ENCODE measurements around the gene TSBP1.

The TSBP1 gene

GRCh38 chr6:32371803-32372202 lies at the start of gene TSBP1:
Gene TSBP1 (minus strand): TSS chr6:32371903. CDS start chr6:32371706, 197 bp downstream.
- TF ChIP-seq CTCF (conservative IDR thresholded peaks at IDR 0.05; ENCODE audit: low read depth, low read length): no peak
- no peak within 1 kb of the TSS for H3K4me2 ChIP-seq
- no peaks in the 10 kb centered on the region for H3K27me3 ChIP-seq (ENCODE audit: insufficient read depth, low read depth)
- H3K27ac ChIP-seq: no peak within 1 kb of the TSS
- H3K79me2 ChIP-seq (ENCODE audit: insufficient read depth, low read depth): no peaks in the 10 kb centered on the region
- H3K4me3 ChIP-seq (IDR thresholded peaks at IDR 0.05; ENCODE audit: insufficient read depth, low read depth, low read length): no peak within 1 kb of the TSS
- H3K9ac ChIP-seq: no peak within 1 kb of the TSS
- no peaks in the 10 kb centered on the region for H4K20me1 ChIP-seq (ENCODE audit: insufficient read depth)
- no peaks in the 10 kb centered on the region for H3K4me1 ChIP-seq (ENCODE audit: low read depth, poor library complexity, severe bottlenecking)
- no peak within 1 kb of the TSS for H2AFZ ChIP-seq (ENCODE audit: low read depth)
- no peaks in the 10 kb centered on the region for H3K36me3 ChIP-seq (ENCODE audit: insufficient read depth)

GRCh38 chr6:32416036-32416435 lies 44.3 kb upstream of the TSBP1 start:
- TF ChIP-seq CTCF (conservative IDR thresholded peaks at IDR 0.05; ENCODE audit: low read depth, low read length): no peak
- Histone ChIP-seq H4K20me1 (ENCODE audit: insufficient read depth) (no peaks in the 10 kb centered on the region), H2AFZ (ENCODE audit: low read depth) (peak overlapping the region; percentile 87; the same call in 1 of the 2 replicates), H3K9ac (no peak overlapping the region), H3K79me2 (ENCODE audit: insufficient read depth, low read depth) (no peaks in the 10 kb centered on the region), H3K27me3 (ENCODE audit: insufficient read depth, low read depth) (peaks cover 5% of the 10 kb centered on the region), H3K4me2 (peak overlapping the region; percentile 70), H3K4me1 (ENCODE audit: low read depth, poor library complexity, severe bottlenecking) (peaks cover 10% of the 10 kb centered on the region), H3K27ac (no peak overlapping the region), H3K36me3 (ENCODE audit: insufficient read depth) (no peaks in the 10 kb centered on the region), H3K4me3 (IDR thresholded peaks at IDR 0.05; ENCODE audit: insufficient read depth, low read depth, low read length) (no peak overlapping the region)

GRCh38 chr6:32415521-32416019 lies 43.9 kb upstream of the TSBP1 start:
- Histone ChIP-seq H2AFZ (ENCODE audit: low read depth) (peak overlapping the region; percentile 87), H3K4me1 (ENCODE audit: low read depth, poor library complexity, severe bottlenecking) (peaks cover 10% of the 10 kb centered on the region), H3K4me3 (IDR thresholded peaks at IDR 0.05; ENCODE audit: insufficient read depth, low read depth, low read length) (no peak overlapping the region), H3K4me2 (peak overlapping the region; percentile 70), H3K9ac (no peak overlapping the region), H3K27ac (no peak overlapping the region), H3K79me2 (ENCODE audit: insufficient read depth, low read depth) (no peaks in the 10 kb centered on the region), H4K20me1 (ENCODE audit: insufficient read depth) (no peaks in the 10 kb centered on the region), H3K27me3 (ENCODE audit: insufficient read depth, low read depth) (peaks cover 5% of the 10 kb centered on the region), H3K36me3 (ENCODE audit: insufficient read depth) (no peaks in the 10 kb centered on the region)
- peak; percentile 98 for TF ChIP-seq CTCF (conservative IDR thresholded peaks at IDR 0.05; ENCODE audit: low read depth, low read length)

GRCh38 chr6:32413427-32414047 lies 41.8 kb upstream of the TSBP1 start:
- Histone ChIP-seq H3K4me3 (IDR thresholded peaks at IDR 0.05; ENCODE audit: insufficient read depth, low read depth, low read length) (no peak overlapping the region), H3K27ac (no peak overlapping the region), H4K20me1 (ENCODE audit: insufficient read depth) (no peaks in the 10 kb centered on the region), H3K36me3 (ENCODE audit: insufficient read depth) (no peaks in the 10 kb centered on the region), H3K4me2 (peak overlapping the region; percentile 57; the same call in 1 of the 2 replicates), H3K4me1 (ENCODE audit: low read depth, poor library complexity, severe bottlenecking) (peaks cover 10% of the 10 kb centered on the region), H2AFZ (ENCODE audit: low read depth) (peak overlapping the region; percentile 52; the same call in 1 of the 2 replicates), H3K27me3 (ENCODE audit: insufficient read depth, low read depth) (peaks cover 5% of the 10 kb centered on the region), H3K79me2 (ENCODE audit: insufficient read depth, low read depth) (no peaks in the 10 kb centered on the region), H3K9ac (no peak overlapping the region)
- TF ChIP-seq CTCF (conservative IDR thresholded peaks at IDR 0.05; ENCODE audit: low read depth, low read length): peak; percentile 92
